ENCODE measurements around the gene CMTM2.
"Not testable (repeated sequence)": the region's sequence is repeated elsewhere in the genome, so short reads cannot be mapped to it uniquely, and the experiment has no call there.

Gene CMTM2

GRCh38 chr16:66588981-66589713 is 9.9 kb downstream of the CMTM2 start:
- POLR2A ChIA-PET: interaction anchor here (0.7 kb wide), 1 partner anchor 98 kb away, joined by 9 read pairs; no protein-coding TSS in a partner anchor
- TF ChIP-seq, protein P1, sequence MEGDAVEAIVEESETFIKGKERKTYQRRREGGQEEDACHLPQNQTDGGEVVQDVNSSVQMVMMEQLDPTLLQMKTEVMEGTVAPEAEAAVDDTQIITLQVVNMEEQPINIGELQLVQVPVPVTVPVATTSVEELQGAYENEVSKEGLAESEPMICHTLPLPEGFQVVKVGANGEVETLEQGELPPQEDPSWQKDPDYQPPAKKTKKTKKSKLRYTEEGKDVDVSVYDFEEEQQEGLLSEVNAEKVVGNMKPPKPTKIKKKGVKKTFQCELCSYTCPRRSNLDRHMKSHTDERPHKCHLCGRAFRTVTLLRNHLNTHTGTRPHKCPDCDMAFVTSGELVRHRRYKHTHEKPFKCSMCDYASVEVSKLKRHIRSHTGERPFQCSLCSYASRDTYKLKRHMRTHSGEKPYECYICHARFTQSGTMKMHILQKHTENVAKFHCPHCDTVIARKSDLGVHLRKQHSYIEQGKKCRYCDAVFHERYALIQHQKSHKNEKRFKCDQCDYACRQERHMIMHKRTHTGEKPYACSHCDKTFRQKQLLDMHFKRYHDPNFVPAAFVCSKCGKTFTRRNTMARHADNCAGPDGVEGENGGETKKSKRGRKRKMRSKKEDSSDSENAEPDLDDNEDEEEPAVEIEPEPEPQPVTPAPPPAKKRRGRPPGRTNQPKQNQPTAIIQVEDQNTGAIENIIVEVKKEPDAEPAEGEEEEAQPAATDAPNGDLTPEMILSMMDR (IDR thresholded peaks at IDR 0.05; ENCODE audit: control extremely low read depth, extremely low read depth, low read depth, missing control alignments): peak; percentile 98
- CTCF ChIA-PET: interaction anchor here (0.6 to 3.1 kb wide), 48 partner anchors 9 to 281 kb away, joined by 3 to 45 read pairs (median 4); partner anchors contain the start of genes CKLF and CMTM2
- peak; percentile 81 for DNase-seq (ENCODE audit: extremely low spot score)

DNA sequence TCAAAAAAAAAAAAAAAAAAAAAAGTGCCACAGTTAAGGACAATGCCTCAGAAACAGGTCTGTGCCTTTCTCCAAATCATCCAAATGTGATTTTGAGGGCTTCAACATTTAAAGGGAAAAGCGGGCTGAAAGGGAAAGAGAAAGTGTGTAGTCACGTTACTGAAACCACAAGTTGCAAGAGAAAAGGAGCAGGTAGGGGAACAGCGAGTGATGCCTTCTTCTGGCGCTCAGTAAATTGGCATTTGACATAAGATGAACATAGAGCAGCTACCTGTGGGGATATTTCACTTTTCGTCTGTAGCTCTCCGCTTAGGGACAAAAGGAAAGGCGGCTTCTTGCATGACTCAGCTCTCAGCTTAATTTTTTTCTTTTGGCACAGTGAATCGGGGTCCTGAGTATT is 11.1 kb downstream of the CMTM2 start:
- ChIA-PET POLR2A (no interaction called here), CTCF (interaction anchor here (0.8 to 3.1 kb wide), 20 partner anchors 10 to 229 kb away, joined by 3 to 45 read pairs (median 4); partner anchors contain the start of gene DYNC1LI2)
- TF ChIP-seq, protein P1 (IDR thresholded peaks at IDR 0.05; ENCODE audit: control extremely low read depth, extremely low read depth, low read depth, missing control alignments): no peak
- DNase-seq (ENCODE audit: extremely low spot score): peak; percentile 43

GRCh38 chr16:66591018-66591417 is 11.8 kb downstream of the CMTM2 start:
- TF ChIP-seq, protein P1 (IDR thresholded peaks at IDR 0.05; ENCODE audit: control extremely low read depth, extremely low read depth, low read depth, missing control alignments): no peak
- ChIA-PET CTCF (interaction anchor here (0.8 to 3.1 kb wide), 16 partner anchors 9 to 230 kb away, joined by 3 to 45 read pairs (median 4); partner anchors contain the start of gene DYNC1LI2), POLR2A (no interaction called here)
- no peak for DNase-seq (ENCODE audit: extremely low spot score)

DNA sequence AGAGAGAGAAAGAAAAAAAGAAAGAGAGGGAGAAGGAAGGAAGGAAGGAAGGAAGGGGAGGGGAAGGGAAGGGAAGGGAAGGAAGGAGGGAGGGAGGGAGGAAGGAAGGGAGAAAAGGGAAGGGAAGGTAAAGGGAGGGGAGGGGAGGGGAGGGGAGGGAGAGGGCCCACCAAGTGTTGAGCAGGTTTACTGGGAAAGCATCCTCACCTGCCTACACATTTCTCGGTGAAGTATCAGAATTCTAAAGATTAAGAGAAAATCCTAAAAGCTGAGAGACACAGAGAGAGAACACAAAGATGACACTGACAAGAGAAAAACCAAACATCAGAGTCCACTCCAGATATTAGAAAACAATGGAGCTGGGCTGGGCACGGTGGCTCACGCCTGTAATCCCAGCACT is 13.0 kb downstream of the CMTM2 start:
- ChIA-PET CTCF (interaction anchor here (1.6 kb wide), 1 partner anchor 17 kb away, joined by 3 read pairs; no protein-coding TSS in a partner anchor), POLR2A (no interaction called here)
- TF ChIP-seq, protein P1 (IDR thresholded peaks at IDR 0.05; ENCODE audit: control extremely low read depth, extremely low read depth, low read depth, missing control alignments): no peak
- DNase-seq (ENCODE audit: extremely low spot score): no peak

GRCh38 chr16:66592814-66593213 is 13.6 kb downstream of the CMTM2 start:
- no peak for DNase-seq (ENCODE audit: extremely low spot score)
- POLR2A ChIA-PET: no interaction called here
- CTCF ChIA-PET: interaction anchor here (1.6 kb wide), 1 partner anchor 16 kb away, joined by 3 read pairs; no protein-coding TSS in a partner anchor
- TF ChIP-seq, protein P1 (IDR thresholded peaks at IDR 0.05; ENCODE audit: control extremely low read depth, extremely low read depth, low read depth, missing control alignments): no peak

GRCh38 chr16:66594739-66595138 is 15.5 kb downstream of the CMTM2 start:
- TF ChIP-seq, protein P1 (IDR thresholded peaks at IDR 0.05; ENCODE audit: control extremely low read depth, extremely low read depth, low read depth, missing control alignments): no peak
- POLR2A ChIA-PET: no interaction called here
- CTCF ChIA-PET: interaction anchor here (0.9 to 3.2 kb wide), 9 partner anchors 9 to 236 kb away, joined by 3 to 9 read pairs (median 4); partner anchors contain the start of gene NAE1
- DNase-seq (ENCODE audit: extremely low spot score): no peak

GRCh38 chr16:66596559-66596958 is 17.3 kb downstream of the CMTM2 start:
- not testable (repeated sequence) for DNase-seq (ENCODE audit: extremely low spot score)
- CTCF ChIA-PET: interaction anchor here (1.5 to 4.4 kb wide), 4 partner anchors 11 to 282 kb away, joined by 3 to 32 read pairs (median 3); no protein-coding TSS in a partner anchor
- POLR2A ChIA-PET: interaction anchor here (0.6 kb wide), 1 partner anchor 22 kb away, joined by 3 read pairs; no protein-coding TSS in a partner anchor
